ENCODE measurements around the gene TAS2R1. TPM values are rescaled to one million over a fixed set of nuclear protein-coding genes. Genes with fewer than 3 reads are reported as not detected.

Gene TAS2R1, protein sequence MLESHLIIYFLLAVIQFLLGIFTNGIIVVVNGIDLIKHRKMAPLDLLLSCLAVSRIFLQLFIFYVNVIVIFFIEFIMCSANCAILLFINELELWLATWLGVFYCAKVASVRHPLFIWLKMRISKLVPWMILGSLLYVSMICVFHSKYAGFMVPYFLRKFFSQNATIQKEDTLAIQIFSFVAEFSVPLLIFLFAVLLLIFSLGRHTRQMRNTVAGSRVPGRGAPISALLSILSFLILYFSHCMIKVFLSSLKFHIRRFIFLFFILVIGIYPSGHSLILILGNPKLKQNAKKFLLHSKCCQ
- total RNA-seq, result not detected
- polyA plus RNA-seq, result not detected
- long read RNA-seq, donor 1, result 0 reads
- long read RNA-seq, donor 2, result 0 reads
- long read RNA-seq, donor 3, result 0 reads
- long read RNA-seq, donor 4, result 0 reads
- long read RNA-seq, donor 5, result 0 reads
- long read RNA-seq, donor 6, result 0 reads
- long read RNA-seq, donor 7, result 0 reads
- long read RNA-seq, donor 8, result 0 reads
- long read RNA-seq, donor 9, result 0 reads
- long read RNA-seq, donor 10, result 0 reads

DNA sequence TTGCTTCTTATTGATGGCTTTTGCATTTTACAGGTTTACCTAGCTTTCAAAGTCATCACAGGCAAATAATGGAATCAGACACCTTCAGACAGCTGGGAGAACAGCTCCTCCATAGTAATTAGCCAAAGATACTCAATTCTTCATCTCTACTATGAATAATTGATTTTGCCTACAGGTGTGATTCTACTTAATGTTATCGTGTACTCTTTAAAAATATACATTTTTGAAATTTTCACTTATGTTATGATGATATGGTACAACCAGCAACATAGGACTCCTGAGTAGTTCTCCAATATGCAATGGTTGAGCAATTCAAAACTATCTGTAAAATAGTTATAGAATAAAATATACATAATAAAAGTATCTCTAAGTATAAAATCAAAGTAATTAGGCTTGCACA is at the start of gene TAS2R1:
Gene TAS2R1 (minus strand): TSS at position 101 of the 400 bp plus-strand sequence. CDS start 319 bp downstream, outside the sequence.
- WGBS, 5 donors, result 88 to 100% (median 95%) methylated on average over 1 of the region's 1 CpG
- Histone ChIP-seq H3K9me3 (peaks cover 0 to 12% (median 3%) of the 10 kb centered on the region in 4 donors), H3K27me3 (no peaks in the 10 kb centered on the region), H3K4me3 (no peak within 1 kb of the TSS), H3K27ac (no peak within 1 kb of the TSS), H3K36me3 (no peaks in the 10 kb centered on the region), H3K4me1 (no peaks in the 10 kb centered on the region)
- no peak for DNase-seq
- intact Hi-C loops (cut with DNase I; ENCODE audit: low total_unique reads), result no loop called here
- no peak for TF ChIP-seq POLR2AphosphoS5 (IDR thresholded peaks at IDR 0.05)
- no peak for TF ChIP-seq POLR2A (IDR thresholded peaks at IDR 0.05)
- TF ChIP-seq, protein P1, sequence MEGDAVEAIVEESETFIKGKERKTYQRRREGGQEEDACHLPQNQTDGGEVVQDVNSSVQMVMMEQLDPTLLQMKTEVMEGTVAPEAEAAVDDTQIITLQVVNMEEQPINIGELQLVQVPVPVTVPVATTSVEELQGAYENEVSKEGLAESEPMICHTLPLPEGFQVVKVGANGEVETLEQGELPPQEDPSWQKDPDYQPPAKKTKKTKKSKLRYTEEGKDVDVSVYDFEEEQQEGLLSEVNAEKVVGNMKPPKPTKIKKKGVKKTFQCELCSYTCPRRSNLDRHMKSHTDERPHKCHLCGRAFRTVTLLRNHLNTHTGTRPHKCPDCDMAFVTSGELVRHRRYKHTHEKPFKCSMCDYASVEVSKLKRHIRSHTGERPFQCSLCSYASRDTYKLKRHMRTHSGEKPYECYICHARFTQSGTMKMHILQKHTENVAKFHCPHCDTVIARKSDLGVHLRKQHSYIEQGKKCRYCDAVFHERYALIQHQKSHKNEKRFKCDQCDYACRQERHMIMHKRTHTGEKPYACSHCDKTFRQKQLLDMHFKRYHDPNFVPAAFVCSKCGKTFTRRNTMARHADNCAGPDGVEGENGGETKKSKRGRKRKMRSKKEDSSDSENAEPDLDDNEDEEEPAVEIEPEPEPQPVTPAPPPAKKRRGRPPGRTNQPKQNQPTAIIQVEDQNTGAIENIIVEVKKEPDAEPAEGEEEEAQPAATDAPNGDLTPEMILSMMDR (IDR thresholded peaks at IDR 0.05), result no peak
- TF ChIP-seq EP300 (IDR thresholded peaks at IDR 0.05), result no peak

DNA sequence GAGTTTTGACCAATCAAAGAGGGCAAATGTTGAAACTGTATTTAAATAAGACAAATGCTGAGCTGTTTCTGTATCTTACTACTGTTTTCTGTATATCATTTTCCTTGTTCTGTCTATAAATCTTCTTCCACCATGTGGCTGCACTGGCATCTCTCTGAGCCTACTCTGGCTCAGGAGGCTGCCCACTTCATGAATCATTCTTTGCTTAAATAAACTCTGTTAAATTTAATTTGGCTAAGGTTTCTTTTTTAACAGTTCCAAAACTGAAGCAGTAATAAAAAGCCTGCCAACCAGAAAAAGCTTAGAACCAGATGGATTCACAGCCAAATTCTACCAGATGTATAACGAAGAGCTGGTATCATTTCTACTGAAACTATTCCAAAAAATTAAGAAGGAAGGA is 40.2 kb upstream of the TAS2R1 start:
- H3K27ac ChIP-seq, result no peak overlapping the region
- peaks cover 0 to 11% (median 0%) of the 10 kb centered on the region in 4 donors for H3K9me3 ChIP-seq
- no peaks in the 10 kb centered on the region for H3K27me3 ChIP-seq
- no peak overlapping the region for H3K4me3 ChIP-seq
- TF ChIP-seq EP300 (IDR thresholded peaks at IDR 0.05), result no peak
- no peak for TF ChIP-seq POLR2AphosphoS5 (IDR thresholded peaks at IDR 0.05)
- TF ChIP-seq, protein P1 (IDR thresholded peaks at IDR 0.05), result no peak
- no peak for TF ChIP-seq POLR2A (IDR thresholded peaks at IDR 0.05)
- intact Hi-C loops (cut with DNase I; ENCODE audit: low total_unique reads), result no loop called here
- H3K36me3 ChIP-seq, result no peaks in the 10 kb centered on the region
- H3K4me1 ChIP-seq, result no peaks in the 10 kb centered on the region
- whole genome bisulfite sequencing, 5 donors, result 0 to 50% (median 0%) methylated on average over 1 of the region's 1 CpG
- no peak for DNase-seq

DNA sequence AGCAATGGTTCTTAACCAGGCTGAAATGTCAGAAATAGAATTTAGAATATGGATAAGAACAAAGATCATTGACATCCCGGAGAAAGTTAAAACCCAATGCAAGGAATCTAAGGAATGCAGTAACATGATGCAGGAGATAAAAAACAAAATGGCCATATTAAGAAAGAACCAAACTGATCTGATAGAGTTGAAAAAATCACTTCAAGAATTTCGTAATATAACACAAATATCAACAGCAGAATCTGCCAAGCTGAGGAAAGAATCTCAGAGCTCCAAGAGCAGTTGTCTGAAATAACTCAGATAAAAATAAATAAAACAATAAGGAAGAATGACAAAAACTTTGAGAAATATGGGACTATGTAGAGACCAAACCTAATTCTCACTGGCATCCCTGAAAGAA is 37.8 kb upstream of the TAS2R1 start:
- H3K27me3 ChIP-seq, result no peaks in the 10 kb centered on the region
- H3K4me3 ChIP-seq, result no peak overlapping the region
- H3K36me3 ChIP-seq, result no peaks in the 10 kb centered on the region
- intact Hi-C loops (cut with DNase I; ENCODE audit: low total_unique reads), result no loop called here
- H3K9me3 ChIP-seq, result peaks cover 0 to 10% (median 0%) of the 10 kb centered on the region in 4 donors
- DNase-seq, result no peak
- H3K4me1 ChIP-seq, result no peaks in the 10 kb centered on the region
- TF ChIP-seq, protein P1 (IDR thresholded peaks at IDR 0.05), result no peak
- TF ChIP-seq POLR2A (IDR thresholded peaks at IDR 0.05) (no peak), EP300 (IDR thresholded peaks at IDR 0.05) (no peak), POLR2AphosphoS5 (IDR thresholded peaks at IDR 0.05) (no peak)
- H3K27ac ChIP-seq, result no peak overlapping the region
- 45 to 84% (median 71%) methylated on average over 2 of the region's 2 CpGs for WGBS, 5 donors

DNA sequence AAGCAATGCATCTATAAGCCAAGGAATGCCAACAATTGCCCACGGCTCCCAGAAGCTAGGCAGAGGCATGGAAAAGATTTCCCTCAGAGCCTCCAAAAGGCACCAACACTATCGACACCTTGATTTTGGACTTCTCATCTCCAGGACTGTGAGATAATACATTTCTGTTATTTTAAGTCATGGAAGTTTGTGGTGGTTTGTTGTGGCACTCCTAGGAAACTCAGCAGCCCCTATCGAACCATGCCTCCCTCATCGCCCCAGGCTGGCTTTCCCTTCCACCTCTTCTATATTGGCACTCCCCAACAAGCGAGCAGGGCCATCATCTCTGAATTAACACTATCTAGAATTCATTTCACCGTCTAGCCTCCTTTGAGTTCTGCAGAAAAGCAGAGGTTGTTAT is 33.7 kb upstream of the TAS2R1 start:
- Histone ChIP-seq H3K4me3 (no peak overlapping the region), H3K4me1 (no peaks in the 10 kb centered on the region), H3K9me3 (peaks cover 0 to 5% (median 0%) of the 10 kb centered on the region in 4 donors), H3K36me3 (no peaks in the 10 kb centered on the region), H3K27ac (no peak overlapping the region), H3K27me3 (no peaks in the 10 kb centered on the region)
- 65 to 83% (median 80%) methylated on average over 6 of the region's 6 CpGs for WGBS, 5 donors
- TF ChIP-seq, protein P1 (IDR thresholded peaks at IDR 0.05), result no peak
- TF ChIP-seq POLR2A (IDR thresholded peaks at IDR 0.05) (no peak), POLR2AphosphoS5 (IDR thresholded peaks at IDR 0.05) (no peak), EP300 (IDR thresholded peaks at IDR 0.05) (no peak)
- no peak for DNase-seq
- intact Hi-C loops (cut with DNase I; ENCODE audit: low total_unique reads), result no loop called here

Data from stomach (tissue), 19 donors.